Urothelium cell line (cell line): ENCODE data around the gene CDK15.
"Not testable (repeated sequence)": the region's sequence is repeated elsewhere in the genome, so short reads cannot be mapped to it uniquely, and the experiment has no call there.

ENCODE experiments used
- DNase-seq: peaks from one replicate; pipeline ENCODE4 v3.0.0; 2011; ENCODE audit warnings: low spot score, mixed read lengths
- FAIRE-seq: peaks from 2 replicates; lab custom pipeline; 2011; peaks lifted over from hg19 to GRCh38; lab: Jason Lieb, UNC

Gene CDK15

DNA sequence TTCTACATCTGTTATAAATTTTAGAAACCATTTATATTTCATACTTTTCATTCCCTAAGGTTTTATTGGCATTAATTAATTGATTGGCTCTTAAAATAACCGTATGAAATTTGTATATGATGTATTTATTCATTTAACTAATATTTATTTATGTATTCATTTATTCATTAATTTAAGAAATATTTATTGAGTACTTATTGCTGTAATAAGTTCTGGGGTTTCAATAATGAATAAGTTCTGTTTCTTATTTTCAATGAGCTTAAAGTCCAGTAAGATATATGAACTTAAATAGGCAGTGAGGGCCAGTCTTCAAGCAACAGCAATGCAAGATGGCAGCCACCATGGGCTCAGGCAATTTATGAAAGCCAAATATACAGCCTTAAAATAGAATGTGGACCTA lies 17.9 kb downstream of the CDK15 start:
- no peak for FAIRE-seq
- no peak for DNase-seq

GRCh38 chr2:201827621-201828020 lies 21.3 kb downstream of the CDK15 start:
- FAIRE-seq (no peak), DNase-seq (peak; percentile 31)

- no peak for DNase-seq
- no peak for FAIRE-seq
These were observed 21.9 kb downstream of the CDK15 start for GRCh38 chr2:201828220-201828619.

GRCh38 chr2:201830666-201831065 lies 24.3 kb downstream of the CDK15 start:
- no peak for DNase-seq

DNA sequence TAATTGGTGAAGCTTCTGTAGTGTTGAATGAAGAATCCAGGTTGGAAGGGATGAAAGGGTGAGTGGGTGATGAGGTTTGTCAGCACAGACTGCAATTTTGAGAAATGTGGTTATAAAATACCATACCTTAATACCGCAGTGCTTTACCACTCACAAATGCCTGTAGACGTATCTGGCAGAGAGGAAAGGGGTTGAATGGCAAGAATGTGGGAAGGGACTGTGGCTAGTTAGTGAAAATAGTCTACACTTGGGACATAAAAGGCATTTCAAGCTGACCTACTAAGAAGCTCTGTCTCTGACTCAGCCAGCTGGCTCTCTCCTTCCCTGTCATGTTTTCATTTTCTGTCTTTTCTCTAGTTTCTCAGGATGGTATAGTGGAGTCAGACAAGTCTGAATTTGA lies 25.1 kb downstream of the CDK15 start:
- FAIRE-seq (peak; percentile 42), DNase-seq (peak; percentile 65)

More at GRCh38 chr2:201830666-201831065, 24.3 kb downstream of the CDK15 start:
- FAIRE-seq = no peak

GRCh38 chr2:201833781-201834180 lies 27.4 kb downstream of the CDK15 start:
- FAIRE-seq (peak; percentile 52), DNase-seq (peak; percentile 59)

DNA sequence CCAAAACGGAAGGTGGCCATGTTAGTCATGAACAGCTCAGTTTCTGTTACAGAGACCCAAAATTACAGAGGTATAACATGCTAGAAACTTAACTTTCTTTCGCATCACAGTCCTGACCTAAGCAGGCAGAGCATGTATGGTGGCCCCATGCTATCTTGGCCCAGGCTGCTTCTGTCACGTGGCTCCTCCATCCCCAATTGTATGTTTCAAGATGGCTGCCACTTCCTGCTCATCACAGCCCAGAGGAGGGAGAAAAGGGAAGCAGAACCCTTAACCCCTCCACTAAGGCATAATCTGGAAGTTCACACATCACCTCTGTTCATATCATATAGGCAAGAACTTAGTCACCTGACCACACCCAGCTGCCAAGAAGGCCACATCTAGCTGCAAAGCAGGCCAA lies 28.7 kb downstream of the CDK15 start:
- FAIRE-seq = no peak
- DNase-seq = no peak

- FAIRE-seq = no peak
- no peak for DNase-seq
These were observed 31.1 kb downstream of the CDK15 start for GRCh38 chr2:201837391-201837790.

- FAIRE-seq (no peak), DNase-seq (no peak)
These were observed 31.6 kb downstream of the CDK15 start for GRCh38 chr2:201837824-201838431.

- FAIRE-seq (no peak), DNase-seq (no peak)
These were observed 33.4 kb downstream of the CDK15 start for GRCh38 chr2:201839727-201840126.

GRCh38 chr2:201840726-201841125 lies 34.4 kb downstream of the CDK15 start:
- FAIRE-seq (no peak), DNase-seq (no peak)

- FAIRE-seq = no peak
These were observed 36.0 kb downstream of the CDK15 start for GRCh38 chr2:201842131-201842860.

GRCh38 chr2:201844922-201845321 lies 38.6 kb downstream of the CDK15 start:
- FAIRE-seq, DNase-seq: not testable (repeated sequence)

More at GRCh38 chr2:201842131-201842860, 36.0 kb downstream of the CDK15 start:
- DNase-seq = no peak

GRCh38 chr2:201847481-201847880 lies 41.1 kb downstream of the CDK15 start:
- DNase-seq (no peak), FAIRE-seq (no peak)

- DNase-seq (no peak), FAIRE-seq (no peak)
These were observed 46.1 kb downstream of the CDK15 start for GRCh38 chr2:201852462-201852861.

DNA sequence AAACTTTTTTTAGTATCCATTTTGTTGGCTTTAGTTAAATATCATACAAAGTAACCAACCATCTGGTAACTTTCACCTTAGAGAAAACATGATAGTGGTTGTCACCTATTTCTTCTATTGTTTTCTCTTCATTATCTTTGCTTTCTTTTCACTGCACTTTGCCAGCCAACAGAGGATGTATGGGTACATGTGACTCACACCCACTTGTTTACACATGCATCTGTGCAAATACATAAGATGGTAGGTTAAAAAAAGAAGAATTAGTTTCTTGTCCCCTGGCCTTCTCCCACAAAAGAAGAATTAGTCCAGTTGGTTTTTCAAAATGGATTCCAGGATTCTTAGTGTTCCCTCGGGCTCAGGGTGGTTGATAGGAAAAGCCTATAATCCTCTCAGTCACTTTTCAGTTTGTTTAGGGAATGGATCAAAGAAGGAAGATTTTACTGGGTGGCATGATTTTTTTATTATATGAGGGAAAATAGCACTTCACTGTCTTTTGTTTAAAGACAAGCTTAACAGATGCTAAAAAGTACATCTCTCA lies 46.6 kb downstream of the CDK15 start:
- DNase-seq (no peak), FAIRE-seq (no peak)

DNA sequence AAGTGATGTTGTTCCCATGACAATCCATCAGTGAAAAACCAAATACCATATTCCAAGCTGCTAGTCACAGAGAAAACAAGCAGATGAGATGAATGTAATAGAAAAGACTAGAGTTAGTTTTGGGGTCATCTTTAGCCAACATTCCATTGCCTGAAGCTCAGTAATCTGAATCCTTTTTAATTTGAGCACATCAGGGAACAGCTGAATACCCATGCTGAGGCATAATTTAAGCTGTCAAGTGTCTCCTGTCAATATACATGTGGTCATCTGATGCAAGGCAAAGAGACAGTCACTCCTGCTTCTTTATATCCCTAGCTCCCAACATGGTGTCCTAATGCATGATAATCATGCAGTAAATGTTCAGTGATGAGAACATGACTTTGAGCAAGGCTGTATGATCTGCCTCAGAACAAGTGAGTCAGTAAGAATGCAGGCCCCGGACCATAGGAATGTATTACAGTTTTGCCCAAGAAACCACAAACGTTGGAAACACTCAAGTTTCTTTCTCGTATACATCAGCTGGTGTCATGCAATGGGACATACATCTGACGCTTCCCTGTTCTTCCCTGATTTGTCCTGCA lies 48.0 kb downstream of the CDK15 start:
- peak; percentile 75 for DNase-seq
- FAIRE-seq = peak; percentile 79

- DNase-seq = peak; percentile 18
These were observed 48.5 kb downstream of the CDK15 start for GRCh38 chr2:201854841-201855240.

DNA sequence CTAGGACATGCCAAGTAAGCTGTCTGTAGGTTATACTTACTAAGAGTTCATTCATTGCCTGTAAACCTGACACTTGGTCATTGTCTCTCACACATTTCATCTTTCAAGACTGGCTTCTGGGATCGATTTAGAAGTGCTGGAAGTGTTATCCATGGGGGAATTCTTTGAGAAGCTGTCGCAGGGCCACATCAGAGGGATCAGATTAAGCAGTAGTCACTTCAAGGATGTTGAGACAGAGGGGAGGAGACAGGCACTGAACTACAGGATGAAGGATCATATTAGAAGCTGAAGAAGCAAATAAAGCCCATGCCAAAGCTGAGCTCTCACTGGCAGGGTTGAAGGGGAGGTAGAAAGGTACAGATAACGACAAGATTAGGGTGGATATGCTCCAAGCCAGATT lies 49.0 kb downstream of the CDK15 start:
- DNase-seq = no peak

More at GRCh38 chr2:201854841-201855240, 48.5 kb downstream of the CDK15 start:
- FAIRE-seq = no peak

GRCh38 chr2:201857326-201857725 lies 51.0 kb downstream of the CDK15 start:
- FAIRE-seq = no peak
- DNase-seq = no peak

More for the DNA sequence above, 49.0 kb downstream of the CDK15 start:
- no peak for FAIRE-seq

GRCh38 chr2:201858281-201859184 lies 52.2 kb downstream of the CDK15 start:
- DNase-seq = no peak
- FAIRE-seq = no peak
